IMR-90 (cell line): Measurements from ENCODE around the gene TPMT. TPM values are rescaled to one million over a fixed set of nuclear protein-coding genes. Genes with fewer than 3 reads are reported as not detected.

Experiments
- ATAC-seq: fragments of 200-7000 bp; cut with Tn5 transposase; 2 replicates; pipeline ENCODE4 v1.9.1; 2020; ENCODE audit warnings: low read depth, mild to moderate bottlenecking, moderate library complexity
- BruUV-seq: library from RNA; stranded (reverse); fragments of 400-500 nt; replicated peaks from 2 replicates; lab custom pipeline; 2021; lab: Mats Ljungman, UMichigan
- CTCF ChIA-PET: fragments of 300-600 bp; formaldehyde crosslinking; extraction: SDS; loops from one replicate; lab custom pipeline; 2021; ENCODE audit warnings: antibody characterized with exemption; lab: Yijun Ruan, JAX
- POLR2A ChIA-PET: fragments of 300-600 bp; sonication (Branson Sonifier 250); formaldehyde crosslinking; loops from one replicate; lab custom pipeline; 2022; ENCODE audit warnings: antibody characterized with exemption; ENCODE audit not compliant: unreplicated experiment; lab: Charles Lee
- DNase-seq: peaks from one replicate; pipeline ENCODE4 v3.0.0; 2013
- H2AFZ ChIP-seq: replicated peaks from 2 replicates; pipeline ENCODE3; 2013; ENCODE audit warnings: low read length, mild to moderate bottlenecking; ENCODE audit not compliant: poor library complexity
- H2AK5ac ChIP-seq: 2 replicates; pipeline ENCODE4 v1.6.1; 2013; ENCODE audit warnings: low read depth, low read length, inconsistent platforms
- H2AK9ac ChIP-seq: replicated peaks from 2 replicates; pipeline ENCODE3; 2013; ENCODE audit warnings: mild to moderate bottlenecking, low read depth, low read length, moderate library complexity; ENCODE audit not compliant: poor library complexity
- H2BK120ac ChIP-seq: 2 replicates; pipeline ENCODE4 v1.6.1; 2013; ENCODE audit warnings: low read depth, low read length, inconsistent platforms
- H2BK15ac ChIP-seq: 3 replicates; pipeline ENCODE4 v1.6.1; 2013; ENCODE audit warnings: low read depth, low read length, inconsistent platforms
- H2BK20ac ChIP-seq: 2 replicates; pipeline ENCODE4 v1.6.1; 2013; ENCODE audit warnings: low read depth, mild to moderate bottlenecking, inconsistent platforms, low read length, moderate library complexity
- H2BK5ac ChIP-seq: 2 replicates; pipeline ENCODE4 v1.6.1; 2013; ENCODE audit warnings: mild to moderate bottlenecking, low read depth, low read length, inconsistent platforms; ENCODE audit not compliant: poor library complexity, severe bottlenecking
- H3K14ac ChIP-seq: replicated peaks from 2 replicates; pipeline ENCODE4 v1.6.1; 2013; ENCODE audit warnings: low read depth, low read length, inconsistent platforms
- H3K18ac ChIP-seq: 2 replicates; pipeline ENCODE4 v1.6.1; 2013; ENCODE audit warnings: low read depth, low read length, control low read depth
- H3K23ac ChIP-seq: 2 replicates; pipeline ENCODE4 v1.6.1; 2013; ENCODE audit warnings: low read depth, low read length, inconsistent platforms
- H3K27ac ChIP-seq: 2 replicates; pipeline ENCODE4 v1.5.1; 2013; ENCODE audit warnings: mild to moderate bottlenecking, control low read depth, low read length; ENCODE audit not compliant: insufficient read depth
- H3K27me3 ChIP-seq: 2 replicates; pipeline ENCODE4 v1.6.1; 2013; ENCODE audit warnings: low read length; ENCODE audit not compliant: control insufficient read depth, insufficient read depth
- H3K36me3 ChIP-seq: 2 replicates; pipeline ENCODE4 v1.6.1; 2013; ENCODE audit warnings: low read length, mixed read lengths; ENCODE audit not compliant: control insufficient read depth, insufficient read depth
- H3K4ac ChIP-seq: 2 replicates; pipeline ENCODE4 v1.6.1; 2013; ENCODE audit warnings: low read depth, low read length, inconsistent platforms
- H3K4me1 ChIP-seq: 2 replicates; pipeline ENCODE4 v1.6.1; 2013; ENCODE audit warnings: low read length, mixed read lengths; ENCODE audit not compliant: control insufficient read depth, insufficient read depth
- H3K4me2 ChIP-seq: 2 replicates; pipeline ENCODE4 v1.6.1; 2013; ENCODE audit warnings: low read depth, mild to moderate bottlenecking, control low read depth, low read length, moderate library complexity
- H3K4me3 ChIP-seq: 2 replicates; pipeline ENCODE4 v1.5.1; 2013; ENCODE audit warnings: low read depth, mild to moderate bottlenecking, control low read depth, low read length, moderate library complexity; ENCODE audit not compliant: insufficient read depth
- H3K56ac ChIP-seq: 2 replicates; pipeline ENCODE4 v1.6.1; 2013; ENCODE audit warnings: low read length, inconsistent platforms; ENCODE audit not compliant: insufficient read depth; ENCODE audit errors: extremely low read depth
- H3K79me1 ChIP-seq, 2 experiments: 2 replicates each; pipeline ENCODE4 v1.6.1; 2013; ENCODE audit warnings: low read length in 2 of 2, inconsistent platforms in 1 of 2, low read depth in 1 of 2
- H3K9ac ChIP-seq: 2 replicates; pipeline ENCODE4 v1.6.1; 2013; ENCODE audit warnings: low read depth, low read length, control low read depth
- H3K9me1 ChIP-seq: 2 replicates; pipeline ENCODE4 v1.6.1; 2013; ENCODE audit warnings: low read length, inconsistent platforms; ENCODE audit not compliant: insufficient read depth
- H3K9me3 ChIP-seq: 2 replicates; pipeline ENCODE4 v1.6.1; 2013; ENCODE audit warnings: low read length; ENCODE audit not compliant: control insufficient read depth, insufficient read depth
- H4K20me1 ChIP-seq: 2 replicates; pipeline ENCODE4 v1.6.1; 2013; ENCODE audit warnings: low read length, inconsistent platforms; ENCODE audit not compliant: insufficient read depth
- H4K5ac ChIP-seq: 2 replicates; pipeline ENCODE4 v1.6.1; 2013; ENCODE audit warnings: mild to moderate bottlenecking, low read depth, low read length, control low read depth
- H4K8ac ChIP-seq, 2 experiments: 2 replicates each; pipeline ENCODE4 v1.6.1; 2013; ENCODE audit warnings: low read depth in 2 of 2, low read length in 2 of 2, control low read depth in 1 of 2, inconsistent platforms in 1 of 2
- H4K91ac ChIP-seq: 2 replicates; pipeline ENCODE4 v1.6.1; 2013; ENCODE audit warnings: low read depth, low read length, inconsistent platforms; ENCODE audit not compliant: insufficient read depth
- CHD1 ChIP-seq: IDR thresholded peaks from 2 replicates; pipeline ENCODE4 v1.6.1; 2012; ENCODE audit warnings: low read depth, low read length, improper control_type of control experiment
- MAZ ChIP-seq: IDR thresholded peaks from 2 replicates; pipeline ENCODE4 v1.6.1; 2012; ENCODE audit warnings: low read depth, mild to moderate bottlenecking, low read length, improper control_type of control experiment, moderate library complexity, borderline replicate concordance
- RAD21 ChIP-seq: IDR thresholded peaks from 2 replicates; pipeline ENCODE4 v1.6.1; 2012; ENCODE audit warnings: low read length, improper control_type of control experiment
- RCOR1 ChIP-seq: IDR thresholded peaks from 2 replicates; pipeline ENCODE4 v1.6.1; 2012; ENCODE audit warnings: mild to moderate bottlenecking, low read length, improper control_type of control experiment; ENCODE audit not compliant: insufficient replicate concordance
- RFX5 ChIP-seq: IDR thresholded peaks from 2 replicates; pipeline ENCODE4 v1.8.0; 2012; ENCODE audit warnings: low read depth, mild to moderate bottlenecking, low read length, moderate library complexity
- WGBS, 2 experiments: methylation state at CpG; one replicate each; pipeline versions ENCODE4 v1.1.5 to v1.1.7; 2013; ENCODE audit warnings: missing lambda C conversion rate in 2 of 2; ENCODE audit not compliant: insufficient read length in 1 of 2; ENCODE audit errors: extremely low coverage in 2 of 2; 5-methylcytosine and 5-hydroxymethylcytosine counted together
- dilution Hi-C: fragments of 300-500 bp; cut with HindIII; formaldehyde crosslinking; loops from one replicate; pipeline ENCODE4 v1.14.3; 2018; ENCODE audit warnings: low sequenced_read_pairs; ENCODE audit not compliant: unreplicated experiment
- in situ Hi-C: fragments of 300-500 bp; cut with MboI; formaldehyde crosslinking; loops from 3 replicates; pipeline ENCODE4 v1.14.3; 2019; ENCODE audit warnings: low sequenced_read_pairs, inconsistent platforms, mixed read lengths
- intact Hi-C: fragments of 100-400 bp; cut with micrococcal nuclease; formaldehyde crosslinking; loops from 2 replicates; pipeline ENCODE4 v1.10.0; 2022
- polyA plus RNA-seq, 3 experiments: library from polyadenylated mRNA; depleted of rRNA; stranded (reverse); fragments of >200 nt; gene quantifications; 2 replicates each; pipeline ENCODE4 v1.2.3, GENCODE V29; 2012; ENCODE audit warnings: low replicate concordance in 1 of 3
- total RNA-seq: library from RNA; depleted of rRNA; stranded (reverse); fragments of >200 nt; gene quantifications from 2 replicates; pipeline ENCODE4 v1.2.3, GENCODE V29; 2012
- TF ChIP-seq, protein P1 (sequence below): conservative IDR thresholded peaks from 2 replicates; pipeline ENCODE4 v1.5.1; 2012; ENCODE audit warnings: mild to moderate bottlenecking, low read depth, low read length, improper control_type of control experiment

Gene TPMT
- total and polyA plus RNA-seq, 2 of the 4 experiments (the other 2 are of a cell fraction): 10.8 to 14.1 TPM

GRCh38 chr6:18171871-18172270, 17.0 kb upstream of the TPMT start:
- H3K27me3 ChIP-seq: no peaks in the 10 kb centered on the region
- H4K91ac ChIP-seq: no peak overlapping the region
- CTCF ChIA-PET: no interaction called here
- intact Hi-C loops (no loop called here), in situ Hi-C loops (no loop called here), dilution Hi-C loops (no loop called here)
- H2BK15ac ChIP-seq: no peak overlapping the region
- no peak overlapping the region for H4K8ac ChIP-seq
- no peaks in the 10 kb centered on the region for H4K20me1 ChIP-seq
- H3K4me3 ChIP-seq: no peak overlapping the region
- ATAC-seq: no peak
- H2AK9ac ChIP-seq: no peak overlapping the region
- H3K14ac ChIP-seq: no peak overlapping the region
- no peak for DNase-seq
- no TSS peak for BruUV-seq
- H3K4me1 ChIP-seq: no peaks in the 10 kb centered on the region
- no peak overlapping the region for H3K9ac ChIP-seq
- WGBS, 2 experiments: no CpG with 5 or more reads among the region's 7 CpGs
- H2BK120ac ChIP-seq: no peak overlapping the region
- H3K79me1 ChIP-seq: no peaks in the 10 kb centered on the region; a peak in 1 of 4 replicates
- no peak overlapping the region for H3K56ac ChIP-seq
- POLR2A ChIA-PET: no interaction called here
- H3K4ac ChIP-seq: no peak overlapping the region
- peaks cover 2% of the 10 kb centered on the region; the same call in 1 of the 2 replicates for H3K36me3 ChIP-seq
- no peak overlapping the region for H2AFZ ChIP-seq
- H2BK5ac ChIP-seq: no peak overlapping the region
- no peak overlapping the region for H3K4me2 ChIP-seq
- H3K9me1 ChIP-seq: no peaks in the 10 kb centered on the region
- no peak overlapping the region for H4K5ac ChIP-seq
- TF ChIP-seq RAD21: no peak
- TF ChIP-seq CHD1: no peak
- TF ChIP-seq RCOR1: no peak
- no peak for TF ChIP-seq RFX5
- no peak for TF ChIP-seq MAZ
- TF ChIP-seq, protein P1, sequence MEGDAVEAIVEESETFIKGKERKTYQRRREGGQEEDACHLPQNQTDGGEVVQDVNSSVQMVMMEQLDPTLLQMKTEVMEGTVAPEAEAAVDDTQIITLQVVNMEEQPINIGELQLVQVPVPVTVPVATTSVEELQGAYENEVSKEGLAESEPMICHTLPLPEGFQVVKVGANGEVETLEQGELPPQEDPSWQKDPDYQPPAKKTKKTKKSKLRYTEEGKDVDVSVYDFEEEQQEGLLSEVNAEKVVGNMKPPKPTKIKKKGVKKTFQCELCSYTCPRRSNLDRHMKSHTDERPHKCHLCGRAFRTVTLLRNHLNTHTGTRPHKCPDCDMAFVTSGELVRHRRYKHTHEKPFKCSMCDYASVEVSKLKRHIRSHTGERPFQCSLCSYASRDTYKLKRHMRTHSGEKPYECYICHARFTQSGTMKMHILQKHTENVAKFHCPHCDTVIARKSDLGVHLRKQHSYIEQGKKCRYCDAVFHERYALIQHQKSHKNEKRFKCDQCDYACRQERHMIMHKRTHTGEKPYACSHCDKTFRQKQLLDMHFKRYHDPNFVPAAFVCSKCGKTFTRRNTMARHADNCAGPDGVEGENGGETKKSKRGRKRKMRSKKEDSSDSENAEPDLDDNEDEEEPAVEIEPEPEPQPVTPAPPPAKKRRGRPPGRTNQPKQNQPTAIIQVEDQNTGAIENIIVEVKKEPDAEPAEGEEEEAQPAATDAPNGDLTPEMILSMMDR: no peak
- no peak overlapping the region for H3K23ac ChIP-seq
- no peak overlapping the region for H2AK5ac ChIP-seq
- H2BK20ac ChIP-seq: no peak overlapping the region
- H3K18ac ChIP-seq: no peak overlapping the region
- H3K27ac ChIP-seq: no peak overlapping the region
- H3K9me3 ChIP-seq: no peaks in the 10 kb centered on the region
